Activated CD8-positive, alpha-beta memory T cell treated with anti-CD3 and anti-CD28 coated beads, Interleukin-2, amount 50 U/mL, for 48 hours (primary cell): ENCODE data around the gene HACE1.
"Not testable (repeated sequence)": the region's sequence is repeated elsewhere in the genome, so short reads cannot be mapped to it uniquely, and the experiment has no call there.

ENCODE experiments used
- DNase-seq: peaks from one replicate; pipeline ENCODE4 v3.0.0-alpha.2; 2020

HACE1 gene

GRCh38 chr6:104829183-104829958 is 30.3 kb downstream of the HACE1 start:
- no peak for DNase-seq

- DNase-seq, result no peak
Measured at GRCh38 chr6:104828478-104828877, 31.2 kb downstream of the HACE1 start.

DNA sequence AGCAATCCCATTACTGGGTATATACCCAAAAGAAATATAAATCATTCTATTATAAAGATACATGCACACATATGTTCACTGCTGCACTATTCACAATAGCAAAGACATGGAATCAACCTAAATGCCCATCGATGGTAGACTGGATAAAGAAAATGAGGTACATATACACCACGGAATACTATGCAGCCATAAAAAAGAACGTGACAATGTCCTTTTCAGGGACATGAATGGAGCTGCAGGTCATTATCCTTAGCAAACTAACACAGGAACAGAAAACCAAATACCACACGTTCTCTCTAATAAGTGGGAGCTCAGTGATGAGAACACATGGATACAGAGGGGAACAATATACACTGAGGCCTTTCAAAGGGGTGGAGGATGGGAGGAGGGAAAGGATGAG is 38.9 kb downstream of the HACE1 start:
- not testable (repeated sequence) for DNase-seq

DNA sequence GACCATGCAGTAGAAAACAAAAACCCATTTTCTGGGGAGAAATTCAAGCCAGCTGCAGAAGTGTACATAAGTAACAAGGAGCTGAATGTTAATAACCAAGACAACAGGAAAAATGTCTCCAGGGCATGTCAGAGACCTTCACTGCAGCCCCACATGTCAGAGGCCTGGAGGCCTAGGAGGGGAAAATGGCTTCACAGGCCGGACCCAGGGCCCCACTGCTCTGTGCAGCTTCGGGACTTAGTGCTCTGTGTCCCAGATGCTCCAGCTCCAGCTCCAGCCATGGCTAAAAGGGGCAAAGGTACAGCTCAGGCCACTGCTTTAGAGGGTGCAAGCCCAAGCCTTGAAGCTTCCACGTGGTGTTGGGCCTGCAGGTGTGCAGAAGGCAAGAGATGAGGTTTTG is 43.6 kb downstream of the HACE1 start:
- no peak for DNase-seq

DNA sequence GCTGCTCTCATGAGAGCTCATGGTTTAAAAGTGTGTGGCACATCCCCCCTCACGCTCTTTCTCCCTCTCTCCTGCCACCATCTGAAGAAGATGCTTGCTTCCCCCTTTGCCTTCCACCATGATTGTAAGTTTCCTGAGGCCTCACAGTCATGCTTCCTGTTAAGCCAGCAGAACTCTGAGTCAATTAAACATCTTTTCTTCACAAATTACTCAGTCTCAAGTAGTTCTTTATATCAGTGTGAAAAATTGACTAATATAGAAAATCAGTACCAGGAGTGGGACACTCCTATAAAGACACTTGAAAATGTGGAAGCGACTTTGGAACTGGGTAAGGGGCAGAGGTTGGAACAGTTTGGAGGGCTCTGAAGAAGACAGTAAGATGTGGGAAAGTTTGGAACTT is 45.0 kb downstream of the HACE1 start:
- DNase-seq, result no peak

- no peak for DNase-seq
Measured at GRCh38 chr6:104813552-104813951, 46.2 kb downstream of the HACE1 start.

GRCh38 chr6:104809116-104809515 is 50.6 kb downstream of the HACE1 start:
- no peak for DNase-seq

GRCh38 chr6:104805335-104805734 is 54.4 kb downstream of the HACE1 start:
- not testable (repeated sequence) for DNase-seq

GRCh38 chr6:104799134-104799657 is 60.5 kb downstream of the HACE1 start:
- DNase-seq, result no peak

GRCh38 chr6:104796031-104796785 is 63.5 kb downstream of the HACE1 start:
- DNase-seq, result no peak

DNA sequence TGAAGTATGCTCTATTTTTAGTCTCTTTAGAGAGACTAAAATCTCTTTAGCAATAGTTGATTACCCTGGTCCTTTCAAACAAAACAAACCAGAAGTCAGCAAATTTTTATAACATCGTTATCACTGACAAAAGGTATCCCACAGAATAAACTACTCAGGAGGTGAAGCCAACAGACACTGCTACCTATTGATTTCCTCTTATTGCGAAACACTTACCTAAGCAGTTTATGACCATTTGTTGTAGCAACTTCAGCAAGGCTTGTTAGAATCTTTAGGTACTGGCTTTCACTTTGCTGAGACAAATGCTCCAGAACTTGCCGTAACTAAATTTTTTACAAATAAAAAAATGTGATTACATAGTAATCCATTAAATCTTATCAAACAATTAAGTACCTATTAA is 64.4 kb downstream of the HACE1 start:
- no peak for DNase-seq

GRCh38 chr6:104789770-104790190 is 69.9 kb downstream of the HACE1 start:
- DNase-seq, result no peak

DNA sequence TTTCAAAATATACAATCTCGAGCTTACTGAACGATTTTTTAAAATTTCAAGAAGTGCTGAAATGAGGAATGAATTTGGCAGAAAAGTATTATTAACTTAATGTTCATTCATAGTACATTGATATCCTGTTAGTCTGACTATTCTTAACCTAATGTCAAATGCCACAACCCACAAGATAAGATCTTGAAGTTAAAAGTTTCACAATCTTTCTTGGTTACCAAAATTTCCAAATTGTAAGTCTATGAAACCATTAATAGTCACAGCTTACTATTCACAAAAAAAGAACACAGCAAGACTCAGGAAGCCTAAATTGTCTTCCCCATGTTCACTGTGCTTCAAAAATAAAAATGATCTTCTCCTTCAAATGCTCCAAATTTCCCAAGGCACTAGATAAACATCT is 71.3 kb downstream of the HACE1 start:
- no peak for DNase-seq

- DNase-seq, result no peak
Measured at GRCh38 chr6:104787305-104787704, 72.4 kb downstream of the HACE1 start.

DNA sequence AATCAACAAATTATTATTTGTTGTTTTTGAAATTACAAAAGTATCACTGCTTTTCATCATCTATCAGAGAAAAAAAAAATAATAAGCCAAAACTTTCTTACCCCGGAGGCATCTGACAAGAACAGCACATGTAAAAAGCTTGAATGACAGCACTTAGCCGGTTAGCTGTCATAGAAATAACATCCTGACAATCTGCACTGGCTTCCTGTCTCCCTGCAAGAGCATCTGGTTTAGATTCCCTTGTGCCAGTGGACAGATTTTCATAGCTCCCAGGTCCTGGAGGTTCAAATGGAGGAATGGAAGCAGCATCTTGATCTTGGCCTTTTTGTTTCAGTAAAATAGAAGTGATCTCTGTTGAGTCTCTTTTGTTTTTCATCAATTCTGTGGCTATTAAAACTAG is 74.8 kb downstream of the HACE1 start:
- DNase-seq, result no peak

DNA sequence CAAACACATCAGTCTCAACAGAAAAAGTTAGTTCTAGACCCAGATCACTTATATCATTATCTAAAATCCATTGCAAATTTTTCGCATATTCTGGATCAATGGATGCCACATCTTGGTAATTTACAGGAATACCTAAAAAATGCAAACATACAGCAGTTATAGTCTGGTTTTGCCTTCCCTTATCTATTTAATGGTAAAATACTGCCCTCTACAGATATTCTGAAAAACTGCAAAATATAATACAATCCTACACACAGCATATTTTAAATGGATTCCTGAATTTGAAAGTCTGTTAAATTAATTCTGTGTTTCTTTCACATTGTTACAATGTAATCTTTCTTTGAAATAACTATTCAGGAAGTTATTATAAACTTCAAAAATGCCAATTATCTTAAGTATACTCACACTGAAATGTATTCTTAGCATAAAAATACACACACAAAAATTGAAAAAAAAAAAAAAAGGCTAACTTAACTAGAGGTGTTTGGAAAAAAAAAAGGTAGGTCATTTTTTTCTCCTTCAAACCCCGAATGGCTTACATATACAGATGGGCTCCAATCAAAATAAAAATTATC is 88.4 kb downstream of the HACE1 start:
- no peak for DNase-seq

DNA sequence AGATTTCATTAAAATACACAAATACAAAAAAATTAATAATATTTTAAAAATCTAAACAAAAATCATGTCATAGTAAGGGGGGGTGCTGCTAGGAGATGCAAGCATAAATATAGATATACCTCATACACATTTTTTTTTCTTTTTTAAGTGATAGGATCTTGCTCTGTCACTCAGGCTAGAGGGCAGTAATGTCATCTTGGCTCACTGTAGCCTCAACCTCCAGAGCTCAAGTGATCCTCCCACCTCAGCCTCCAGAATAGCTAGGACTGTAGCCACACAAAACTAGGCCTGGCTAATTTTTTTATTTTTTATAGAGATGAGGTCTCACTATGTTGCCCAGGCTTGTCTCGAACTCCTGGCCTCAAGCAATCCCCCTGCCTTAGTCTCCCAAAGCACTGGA is 90.8 kb downstream of the HACE1 start:
- no peak for DNase-seq

DNA sequence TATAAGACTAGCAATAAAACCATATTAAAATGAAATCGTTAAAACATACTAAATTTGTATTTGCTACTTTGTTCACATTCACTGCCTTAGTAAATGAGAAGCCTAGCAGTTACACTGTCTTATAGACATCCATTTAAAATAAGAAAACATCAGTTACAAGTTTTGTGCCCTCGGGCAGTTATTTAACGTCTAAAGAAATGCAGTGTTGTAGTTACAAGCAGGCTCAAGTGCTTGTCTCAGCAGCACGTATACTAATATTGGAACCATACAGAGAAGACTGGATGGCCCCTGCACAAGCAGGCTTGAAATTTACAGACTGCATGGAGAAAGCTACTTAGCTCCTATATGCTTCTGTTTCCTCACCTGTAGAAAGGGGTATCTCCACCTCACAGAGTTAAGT is 93.1 kb downstream of the HACE1 start:
- DNase-seq, result no peak

DNA sequence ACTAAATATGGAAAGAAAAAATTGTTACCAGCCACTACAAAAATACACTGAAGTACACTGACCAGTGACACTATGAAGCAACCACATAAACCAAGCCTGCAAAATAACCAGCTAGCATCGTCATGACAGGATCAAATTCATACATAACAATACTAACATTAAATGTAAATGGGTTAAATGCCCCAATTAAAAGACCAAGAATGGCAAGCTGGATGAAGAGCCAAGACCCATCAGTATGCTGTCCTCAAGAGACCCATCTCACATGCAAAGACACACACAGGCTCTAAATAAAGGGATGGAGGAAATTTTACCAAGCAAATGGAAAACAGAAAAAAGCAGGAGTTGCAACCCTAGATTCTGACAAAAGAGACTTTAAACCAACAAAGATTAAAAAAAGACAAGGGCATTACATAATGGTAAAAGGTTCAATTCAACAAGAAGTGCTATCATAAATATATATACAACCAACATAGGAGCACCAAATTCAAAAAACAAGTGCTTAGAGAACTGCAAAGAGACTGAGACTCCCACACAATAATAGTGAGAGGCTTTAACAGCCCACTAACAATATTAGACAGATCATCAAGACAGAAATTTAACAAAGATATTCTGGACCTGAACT is 104.8 kb downstream of the HACE1 start:
- no peak for DNase-seq

DNA sequence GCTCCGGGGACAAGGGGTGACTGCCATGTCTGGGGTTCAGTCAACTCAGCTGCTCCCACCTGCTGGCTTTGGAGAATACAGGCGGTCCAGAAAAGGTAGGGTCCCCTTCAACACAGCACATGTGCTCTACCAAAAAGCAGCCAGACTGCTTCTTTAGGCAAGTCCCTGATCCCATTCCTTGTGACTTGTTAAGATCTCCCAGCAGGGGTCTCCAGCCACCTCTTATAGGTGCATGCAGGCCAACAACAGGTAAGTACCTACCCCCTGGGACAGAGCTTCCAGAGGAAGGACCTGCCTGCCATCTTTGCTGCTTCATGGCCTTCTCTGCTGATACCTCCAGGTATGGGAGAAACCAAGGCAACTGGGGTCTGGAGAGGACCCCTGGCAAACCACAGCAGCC is 106.5 kb downstream of the HACE1 start:
- no peak for DNase-seq

- DNase-seq, result no peak
Measured at GRCh38 chr6:104750449-104750848, 109.3 kb downstream of the HACE1 start.

DNA sequence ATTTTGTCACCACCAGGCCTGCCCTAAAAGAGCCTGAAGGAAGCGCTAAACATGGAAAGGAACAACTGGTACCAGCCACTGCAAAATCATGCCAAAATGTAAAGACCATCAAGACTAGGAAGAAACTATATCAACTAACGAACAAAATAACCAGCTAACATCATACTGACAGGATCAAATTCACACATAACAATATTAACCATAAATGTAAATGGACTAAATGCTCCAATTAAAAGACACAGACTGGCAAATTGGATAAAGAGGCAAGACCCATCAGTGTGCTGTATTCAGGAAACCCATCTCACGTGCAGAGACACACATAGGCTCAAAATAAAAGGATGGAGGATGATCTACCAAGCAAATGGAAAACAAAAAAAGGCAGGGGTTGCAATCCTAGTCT is 120.6 kb downstream of the HACE1 start:
- not testable (repeated sequence) for DNase-seq

DNA sequence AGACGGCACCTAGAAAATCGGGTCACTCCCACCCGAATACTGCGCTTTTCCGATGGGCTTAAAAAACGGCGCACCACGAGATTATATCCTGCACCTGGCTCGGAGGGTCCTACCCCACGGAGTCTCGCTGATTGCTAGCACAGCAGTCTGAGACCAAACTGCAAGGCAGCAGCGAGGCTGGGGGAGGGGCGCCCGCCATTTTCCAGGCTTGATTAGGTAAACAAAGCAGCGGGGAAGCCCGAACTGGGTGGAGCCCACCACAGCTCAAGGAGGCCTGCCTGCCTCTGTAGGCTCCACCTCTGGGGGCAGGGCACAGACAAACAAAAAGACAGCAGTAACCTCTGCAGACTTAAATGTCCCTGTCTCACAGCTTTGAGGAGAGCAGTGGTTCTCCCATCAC is 122.2 kb downstream of the HACE1 start:
- DNase-seq, result not testable (repeated sequence)
